Endothelial cell of hepatic sinusoid (primary cell): ENCODE measurements around the gene KLRC3.
"Not testable (repeated sequence)": the region's sequence is repeated elsewhere in the genome, so short reads cannot be mapped to it uniquely, and the experiment has no call there.

ENCODE experiments used
- in situ Hi-C: cut with HindIII; loops from 2 replicates; pipeline ENCODE4 v1.10.0; 2017; ENCODE audit warnings: low sequenced_read_pairs

The KLRC3 gene

GRCh38 chr12:10404798-10405197 is 15.6 kb downstream of the KLRC3 start:
- in situ Hi-C loops, result no loop called here

- in situ Hi-C loops, result no loop called here
Measured at GRCh38 chr12:10400829-10401228, 19.6 kb downstream of the KLRC3 start.

GRCh38 chr12:10398168-10398567 is 22.2 kb downstream of the KLRC3 start:
- in situ Hi-C loops, result no loop called here

- in situ Hi-C loops, result no loop called here
Measured at GRCh38 chr12:10397296-10397695, 23.1 kb downstream of the KLRC3 start.

GRCh38 chr12:10396176-10396575 is 24.2 kb downstream of the KLRC3 start:
- in situ Hi-C loops, result not testable (repeated sequence)

GRCh38 chr12:10395390-10395998 is 24.9 kb downstream of the KLRC3 start:
- in situ Hi-C loops, result no loop called here

GRCh38 chr12:10394531-10395152 is 25.8 kb downstream of the KLRC3 start:
- in situ Hi-C loops, result not testable (repeated sequence)

GRCh38 chr12:10393291-10393690 is 27.1 kb downstream of the KLRC3 start:
- in situ Hi-C loops, result no loop called here

- in situ Hi-C loops, result no loop called here
Measured at GRCh38 chr12:10392394-10392930, 27.9 kb downstream of the KLRC3 start.

- in situ Hi-C loops, result not testable (repeated sequence)
Measured at GRCh38 chr12:10390991-10391390, 29.4 kb downstream of the KLRC3 start.

- in situ Hi-C loops, result no loop called here
Measured at GRCh38 chr12:10389904-10390303, 30.5 kb downstream of the KLRC3 start, which contains the start of gene KLRK1. KLRK1 (minus strand) TSS chr12:10390041; CDS start chr12:10388810, 1,231 bp downstream.

- in situ Hi-C loops, result no loop called here
Measured at GRCh38 chr12:10388624-10389413, 31.6 kb downstream of the KLRC3 start.

GRCh38 chr12:10387498-10387897 is 32.9 kb downstream of the KLRC3 start:
- in situ Hi-C loops, result not testable (repeated sequence)

- in situ Hi-C loops, result no loop called here
Measured at GRCh38 chr12:10386857-10387256, 33.5 kb downstream of the KLRC3 start.

GRCh38 chr12:10385166-10385613 is 35.2 kb downstream of the KLRC3 start:
- in situ Hi-C loops, result no loop called here

GRCh38 chr12:10384191-10384590 is 36.2 kb downstream of the KLRC3 start:
- in situ Hi-C loops, result no loop called here

- in situ Hi-C loops, result no loop called here
Measured at GRCh38 chr12:10381928-10382628, 38.3 kb downstream of the KLRC3 start.

- in situ Hi-C loops, result not testable (repeated sequence)
Measured at GRCh38 chr12:10378737-10379136, 41.7 kb downstream of the KLRC3 start.

GRCh38 chr12:10374624-10375018 is 45.8 kb downstream of the KLRC3 start:
- in situ Hi-C loops, result no loop called here

GRCh38 chr12:10372559-10372958 is 47.8 kb downstream of the KLRC3 start:
- in situ Hi-C loops, result no loop called here
